Thyroid gland (tissue), 4 donors: ENCODE measurements around the gene REV3L.

Experiments used
- POLR2A ChIP-seq, 2 donors: fragments of 450-650 bp; IDR thresholded peaks; one replicate each; pipeline ENCODE4 v1.6.1; 2017; ENCODE audit warnings: antibody characterized with exemption in 2 of 2, mild to moderate bottlenecking in 2 of 2, moderate library complexity in 1 of 2
- TF ChIP-seq, protein P1 (sequence below), 6 experiments: fragments of 200-600 bp in 3 of 6; fragments of 450-650 bp in 3 of 6; sonication (generic) in 3 of 6; IDR thresholded peaks; one replicate each; pipeline ENCODE4 v1.5.1; 2016 to 2019; ENCODE audit warnings: antibody characterized with exemption in 6 of 6, mild to moderate bottlenecking in 2 of 6, inconsistent platforms in 1 of 6, moderate library complexity in 1 of 6

DNA sequence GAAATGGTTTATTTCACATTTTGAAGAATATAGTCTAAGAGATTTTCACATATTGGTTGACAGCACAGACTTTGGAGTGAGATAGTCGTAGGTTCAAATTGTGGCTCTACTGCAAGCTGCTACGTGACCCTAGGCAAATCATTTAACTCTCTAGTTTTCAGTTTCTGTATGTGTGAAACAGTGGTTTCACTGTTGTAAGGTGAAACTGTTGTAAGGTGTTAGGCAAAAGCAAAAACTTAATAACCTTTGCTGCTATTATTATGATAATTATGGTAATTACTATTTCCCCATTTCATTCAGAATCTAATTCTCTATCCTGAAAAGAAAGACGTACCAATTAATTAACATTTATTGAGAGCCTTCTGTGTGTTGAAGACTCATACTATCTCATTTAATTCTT lies 144.2 kb downstream of the REV3L start:
- TF ChIP-seq, protein P1, sequence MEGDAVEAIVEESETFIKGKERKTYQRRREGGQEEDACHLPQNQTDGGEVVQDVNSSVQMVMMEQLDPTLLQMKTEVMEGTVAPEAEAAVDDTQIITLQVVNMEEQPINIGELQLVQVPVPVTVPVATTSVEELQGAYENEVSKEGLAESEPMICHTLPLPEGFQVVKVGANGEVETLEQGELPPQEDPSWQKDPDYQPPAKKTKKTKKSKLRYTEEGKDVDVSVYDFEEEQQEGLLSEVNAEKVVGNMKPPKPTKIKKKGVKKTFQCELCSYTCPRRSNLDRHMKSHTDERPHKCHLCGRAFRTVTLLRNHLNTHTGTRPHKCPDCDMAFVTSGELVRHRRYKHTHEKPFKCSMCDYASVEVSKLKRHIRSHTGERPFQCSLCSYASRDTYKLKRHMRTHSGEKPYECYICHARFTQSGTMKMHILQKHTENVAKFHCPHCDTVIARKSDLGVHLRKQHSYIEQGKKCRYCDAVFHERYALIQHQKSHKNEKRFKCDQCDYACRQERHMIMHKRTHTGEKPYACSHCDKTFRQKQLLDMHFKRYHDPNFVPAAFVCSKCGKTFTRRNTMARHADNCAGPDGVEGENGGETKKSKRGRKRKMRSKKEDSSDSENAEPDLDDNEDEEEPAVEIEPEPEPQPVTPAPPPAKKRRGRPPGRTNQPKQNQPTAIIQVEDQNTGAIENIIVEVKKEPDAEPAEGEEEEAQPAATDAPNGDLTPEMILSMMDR (IDR thresholded peaks at IDR 0.05): no peak
- TF ChIP-seq POLR2A (IDR thresholded peaks at IDR 0.05): no peak
